Colon (tissue), 2 donors: ENCODE results near the gene ASAP2.

Source experiments
- FAIRE-seq: peaks from 2 replicates; lab custom pipeline; 2012; peaks lifted over from hg19 to GRCh38; lab: Jason Lieb, UNC
- donor health status: control.
- donor health status: control.

Gene ASAP2

GRCh38 chr2:9184361-9184760, 22.3 kb upstream of the ASAP2 start:
- FAIRE-seq = no peak

- no peak for FAIRE-seq
Observed at GRCh38 chr2:9187620-9188214, 18.9 kb upstream of the ASAP2 start.

- no peak for FAIRE-seq
Observed at GRCh38 chr2:9188823-9189222, 17.8 kb upstream of the ASAP2 start.

- FAIRE-seq = no peak
Observed at GRCh38 chr2:9189901-9190300, 16.7 kb upstream of the ASAP2 start.

GRCh38 chr2:9191041-9191481, 15.6 kb upstream of the ASAP2 start:
- FAIRE-seq = no peak

- FAIRE-seq = no peak
Observed at GRCh38 chr2:9192712-9193111, 13.9 kb upstream of the ASAP2 start.

- no peak for FAIRE-seq
Observed at GRCh38 chr2:9194352-9194751, 12.3 kb upstream of the ASAP2 start.

GRCh38 chr2:9196637-9197036, 10.0 kb upstream of the ASAP2 start:
- no peak for FAIRE-seq

- FAIRE-seq = no peak
Observed at GRCh38 chr2:9197916-9198315, 8.7 kb upstream of the ASAP2 start.

GRCh38 chr2:9199716-9200632, 6.6 kb upstream of the ASAP2 start:
- no peak for FAIRE-seq

- no peak for FAIRE-seq
Observed at GRCh38 chr2:9200633-9201015, 6.0 kb upstream of the ASAP2 start.

- FAIRE-seq = no peak
Observed at GRCh38 chr2:9201185-9201891, 5.3 kb upstream of the ASAP2 start.

GRCh38 chr2:9203006-9203405, 3.6 kb upstream of the ASAP2 start:
- no peak for FAIRE-seq

GRCh38 chr2:9203876-9204275, 2.7 kb upstream of the ASAP2 start:
- no peak for FAIRE-seq

- no peak for FAIRE-seq
Observed at GRCh38 chr2:9204939-9205338, 1.7 kb upstream of the ASAP2 start.

- no peak for FAIRE-seq
Observed at GRCh38 chr2:9205486-9205885, 1.1 kb upstream of the ASAP2 start.

- no peak for FAIRE-seq
Observed at GRCh38 chr2:9206991-9207640, 504 bp downstream of the ASAP2 start.

GRCh38 chr2:9207641-9208311, 1.2 kb downstream of the ASAP2 start:
- no peak for FAIRE-seq

GRCh38 chr2:9208875-9209274, 2.3 kb downstream of the ASAP2 start:
- no peak for FAIRE-seq

GRCh38 chr2:9210030-9210429, 3.4 kb downstream of the ASAP2 start:
- no peak for FAIRE-seq

- no peak for FAIRE-seq
Observed at GRCh38 chr2:9211496-9211895, 4.9 kb downstream of the ASAP2 start.
